ENCODE data around the gene CNTNAP3. TPM values are rescaled to one million over a fixed set of nuclear protein-coding genes. Genes with fewer than 3 reads are reported as not detected.
"Not testable (repeated sequence)": the region's sequence is repeated elsewhere in the genome, so short reads cannot be mapped to it uniquely, and the experiment has no call there.

Gene CNTNAP3
- total RNA-seq, 2 donors from 2014 or later, result not detected

DNA sequence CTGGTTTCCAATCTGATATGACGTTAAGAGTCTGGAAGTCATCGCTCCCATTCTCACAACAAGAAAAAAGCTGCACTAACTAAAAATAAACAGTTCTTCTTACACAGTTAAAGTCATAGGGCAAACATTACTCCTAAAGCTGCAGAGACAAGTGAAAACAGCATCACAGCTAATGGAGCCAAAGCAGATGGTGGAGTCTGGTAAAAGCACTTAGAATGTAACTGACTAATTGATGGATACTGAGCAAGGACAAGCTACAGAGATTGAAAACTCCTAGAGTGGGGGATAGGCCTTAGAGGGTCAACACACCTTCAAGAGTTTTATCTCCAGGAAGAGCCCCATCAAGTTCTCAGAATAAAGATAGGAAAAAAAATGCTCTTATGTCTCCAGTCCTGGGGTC lies 166.6 kb downstream of the CNTNAP3 start:
- not testable (repeated sequence) for H3K27me3 Mint-ChIP-seq (ENCODE audit: low read depth)

DNA sequence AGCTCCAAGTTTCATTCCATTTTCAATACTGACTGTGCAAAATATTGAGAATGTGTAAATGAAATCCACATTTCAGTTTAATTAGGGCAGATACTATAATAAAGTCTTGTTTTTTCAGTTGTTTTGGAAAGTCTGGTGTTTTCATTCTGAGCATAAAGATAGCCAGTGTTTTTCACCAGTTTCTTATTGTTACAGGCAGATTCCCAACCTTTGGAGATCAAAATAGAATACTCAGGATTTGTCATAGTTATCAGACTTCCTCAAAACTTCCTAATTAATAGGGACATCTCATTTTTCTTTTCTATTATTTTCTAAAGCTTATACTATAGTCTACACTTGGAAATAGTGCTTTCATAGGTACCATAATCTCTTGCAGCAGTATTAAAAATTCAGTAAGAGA lies 176.2 kb downstream of the CNTNAP3 start:
- H3K27ac Mint-ChIP-seq; ATAC-seq (replicated peaks in 1 of 2); H3K9me3 Mint-ChIP-seq; H3K4me1 Mint-ChIP-seq (ENCODE audit: low read depth); DNase-seq; H3K4me3 Mint-ChIP-seq; H3K27me3 Mint-ChIP-seq (ENCODE audit: low read depth); H3K36me3 Mint-ChIP-seq (ENCODE audit: insufficient read depth in 2 of 2): not testable (repeated sequence)

More for the DNA sequence above, 166.6 kb downstream of the CNTNAP3 start:
- not testable (repeated sequence) for H3K36me3 Mint-ChIP-seq (ENCODE audit: insufficient read depth in 2 of 2); H3K9me3 Mint-ChIP-seq; ATAC-seq (replicated peaks in 1 of 2); DNase-seq; H3K4me1 Mint-ChIP-seq (ENCODE audit: low read depth); H3K4me3 Mint-ChIP-seq; H3K27ac Mint-ChIP-seq

GRCh38 chr9:39108145-39108544 lies 179.8 kb downstream of the CNTNAP3 start:
- no peaks in the 10 kb centered on the region for H3K36me3 Mint-ChIP-seq (ENCODE audit: insufficient read depth in 2 of 2)
- DNase-seq (no peak), ATAC-seq (replicated peaks in 1 of 2) (no peak)
- no peaks in the 10 kb centered on the region for H3K27me3 Mint-ChIP-seq (ENCODE audit: low read depth)
- no peak overlapping the region for H3K27ac Mint-ChIP-seq
- no peak overlapping the region for H3K4me3 Mint-ChIP-seq
- no peaks in the 10 kb centered on the region for H3K4me1 Mint-ChIP-seq (ENCODE audit: low read depth)
- peaks cover 0 to 2% of the 10 kb centered on the region in 2 donors for H3K9me3 Mint-ChIP-seq

- H3K4me3 Mint-ChIP-seq; H3K27me3 Mint-ChIP-seq (ENCODE audit: low read depth); DNase-seq; H3K4me1 Mint-ChIP-seq (ENCODE audit: low read depth); H3K36me3 Mint-ChIP-seq (ENCODE audit: insufficient read depth in 2 of 2); ATAC-seq (replicated peaks in 1 of 2); H3K27ac Mint-ChIP-seq; H3K9me3 Mint-ChIP-seq: not testable (repeated sequence)
Measured at GRCh38 chr9:39097208-39097607, 190.8 kb downstream of the CNTNAP3 start.

GRCh38 chr9:39085311-39085710 lies 202.7 kb downstream of the CNTNAP3 start:
- not testable (repeated sequence) for H3K4me3 Mint-ChIP-seq; ATAC-seq (replicated peaks in 1 of 2); H3K9me3 Mint-ChIP-seq; DNase-seq; H3K27me3 Mint-ChIP-seq (ENCODE audit: low read depth); H3K36me3 Mint-ChIP-seq (ENCODE audit: insufficient read depth in 2 of 2); H3K4me1 Mint-ChIP-seq (ENCODE audit: low read depth); H3K27ac Mint-ChIP-seq

- H3K27ac Mint-ChIP-seq; ATAC-seq (replicated peaks in 1 of 2); H3K4me3 Mint-ChIP-seq; H3K4me1 Mint-ChIP-seq (ENCODE audit: low read depth); DNase-seq; H3K9me3 Mint-ChIP-seq; H3K36me3 Mint-ChIP-seq (ENCODE audit: insufficient read depth in 2 of 2); H3K27me3 Mint-ChIP-seq (ENCODE audit: low read depth): not testable (repeated sequence)
Measured at GRCh38 chr9:39082574-39082973, 205.4 kb downstream of the CNTNAP3 start.

- H3K4me1 Mint-ChIP-seq (ENCODE audit: low read depth); H3K27ac Mint-ChIP-seq; DNase-seq; H3K27me3 Mint-ChIP-seq (ENCODE audit: low read depth); ATAC-seq (replicated peaks in 1 of 2); H3K9me3 Mint-ChIP-seq; H3K4me3 Mint-ChIP-seq; H3K36me3 Mint-ChIP-seq (ENCODE audit: insufficient read depth in 2 of 2): not testable (repeated sequence)
Measured at GRCh38 chr9:39080081-39080480, 207.9 kb downstream of the CNTNAP3 start.

DNA sequence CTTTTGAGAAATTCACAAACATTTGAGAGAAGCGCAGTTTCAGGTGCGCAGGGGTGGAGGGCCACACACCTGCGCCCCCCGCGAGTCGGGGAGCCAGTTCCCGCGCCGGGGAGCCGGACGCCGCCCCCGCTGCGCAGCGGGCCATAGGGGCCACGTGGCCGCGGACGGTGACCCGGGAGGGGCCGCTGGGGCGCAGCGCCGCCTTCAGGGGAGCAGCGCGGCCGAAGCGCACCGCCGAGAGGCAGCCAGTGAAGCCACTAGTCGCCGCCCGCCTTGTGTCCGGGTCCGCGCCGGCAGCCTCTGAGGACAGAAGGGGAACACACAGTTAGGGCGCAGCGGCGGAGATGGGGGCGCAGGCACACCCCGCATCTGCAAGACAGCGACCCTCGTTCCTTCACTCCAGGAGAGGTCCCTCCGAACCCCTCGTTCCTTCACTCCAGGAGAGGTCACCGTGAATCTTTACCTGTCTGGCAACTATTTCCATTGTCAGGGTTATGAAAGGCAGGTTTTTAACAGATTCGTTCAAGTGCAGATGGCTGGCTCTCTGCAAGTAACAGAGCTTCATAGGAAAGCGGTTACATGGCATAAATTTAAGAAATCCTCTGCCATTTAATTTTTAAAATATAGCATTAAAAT lies 209.2 kb downstream of the CNTNAP3 start:
- not testable (repeated sequence) for H3K27ac Mint-ChIP-seq; H3K9me3 Mint-ChIP-seq; H3K4me1 Mint-ChIP-seq (ENCODE audit: low read depth); H3K4me3 Mint-ChIP-seq; H3K27me3 Mint-ChIP-seq (ENCODE audit: low read depth); DNase-seq; H3K36me3 Mint-ChIP-seq (ENCODE audit: insufficient read depth in 2 of 2)
- ATAC-seq (replicated peaks in 1 of 2), result peak in 1 of 2 donors; percentile 42

- H3K27me3 Mint-ChIP-seq (ENCODE audit: low read depth); H3K4me1 Mint-ChIP-seq (ENCODE audit: low read depth); H3K4me3 Mint-ChIP-seq; ATAC-seq (replicated peaks in 1 of 2); DNase-seq; H3K36me3 Mint-ChIP-seq (ENCODE audit: insufficient read depth in 2 of 2); H3K9me3 Mint-ChIP-seq; H3K27ac Mint-ChIP-seq: not testable (repeated sequence)
Measured at GRCh38 chr9:39073537-39073936, 214.4 kb downstream of the CNTNAP3 start.

DNA sequence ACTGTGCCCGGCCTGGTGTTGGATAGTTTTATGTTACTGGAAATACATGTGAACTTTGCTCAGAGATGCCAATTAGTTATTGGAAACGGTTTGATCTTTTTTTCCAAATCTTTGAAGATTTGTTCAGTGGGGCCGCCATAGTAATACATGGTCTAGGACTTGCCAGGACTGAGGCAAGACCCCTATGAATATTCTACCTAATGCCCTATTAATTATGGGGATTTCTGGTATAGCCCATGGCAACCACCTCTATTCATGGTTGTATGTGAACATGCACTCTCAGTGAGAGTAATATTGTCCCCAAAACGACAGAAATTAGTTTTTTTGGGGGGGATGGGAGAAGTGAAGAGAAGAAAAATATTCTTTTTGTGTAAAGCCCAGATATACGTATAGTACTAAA lies 220.3 kb downstream of the CNTNAP3 start:
- H3K27me3 Mint-ChIP-seq (ENCODE audit: low read depth); ATAC-seq (replicated peaks in 1 of 2); H3K27ac Mint-ChIP-seq; H3K36me3 Mint-ChIP-seq (ENCODE audit: insufficient read depth in 2 of 2); DNase-seq; H3K4me1 Mint-ChIP-seq (ENCODE audit: low read depth); H3K4me3 Mint-ChIP-seq; H3K9me3 Mint-ChIP-seq: not testable (repeated sequence)

- H3K27me3 Mint-ChIP-seq (ENCODE audit: low read depth); H3K4me3 Mint-ChIP-seq; H3K27ac Mint-ChIP-seq; ATAC-seq (replicated peaks in 1 of 2); H3K4me1 Mint-ChIP-seq (ENCODE audit: low read depth); H3K9me3 Mint-ChIP-seq; DNase-seq; H3K36me3 Mint-ChIP-seq (ENCODE audit: insufficient read depth in 2 of 2): not testable (repeated sequence)
Measured at GRCh38 chr9:39062966-39063365, 225.0 kb downstream of the CNTNAP3 start.

DNA sequence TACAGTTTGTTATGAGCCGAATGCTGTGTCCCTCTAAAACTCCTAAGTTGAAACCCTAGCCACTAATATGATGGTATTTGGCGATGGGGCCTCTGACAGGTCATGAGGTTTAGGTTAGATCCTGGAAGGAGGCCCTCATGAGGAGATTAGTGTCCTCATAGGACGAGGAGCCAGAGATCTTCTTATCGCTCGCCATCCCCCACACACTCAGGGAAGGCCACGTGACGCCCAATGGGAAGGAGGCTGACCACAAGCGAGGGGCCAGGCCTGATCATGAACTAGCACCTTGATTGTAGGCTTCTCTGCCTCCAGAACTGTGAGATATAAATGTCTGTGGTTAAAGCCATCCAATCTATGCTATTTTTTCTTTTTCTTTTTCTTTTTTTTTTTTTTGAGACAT lies 233.5 kb downstream of the CNTNAP3 start:
- not testable (repeated sequence) for H3K4me3 Mint-ChIP-seq; H3K36me3 Mint-ChIP-seq (ENCODE audit: insufficient read depth in 2 of 2); H3K4me1 Mint-ChIP-seq (ENCODE audit: low read depth); H3K27ac Mint-ChIP-seq; H3K27me3 Mint-ChIP-seq (ENCODE audit: low read depth); H3K9me3 Mint-ChIP-seq; DNase-seq; ATAC-seq (replicated peaks in 1 of 2)

DNA sequence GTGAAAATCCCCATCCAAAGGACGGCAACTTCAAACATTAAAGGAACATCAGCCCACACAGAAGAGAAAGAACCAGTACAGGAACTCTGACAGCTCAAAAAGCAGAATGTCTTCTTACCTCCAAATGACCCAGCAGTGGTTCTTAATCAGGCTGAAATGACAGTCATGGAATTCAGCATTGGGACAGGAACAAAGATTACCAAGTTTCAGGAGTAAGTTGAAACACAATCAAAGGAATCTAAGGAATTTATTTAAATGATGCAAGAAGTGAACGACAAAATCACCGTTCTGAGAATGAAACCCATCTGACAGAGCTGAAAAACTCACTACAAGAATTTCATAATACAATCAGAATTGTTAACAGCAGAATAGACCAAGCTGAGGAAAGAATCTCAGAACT lies 241.1 kb downstream of the CNTNAP3 start:
- H3K27me3 Mint-ChIP-seq (ENCODE audit: low read depth); ATAC-seq (replicated peaks in 1 of 2); DNase-seq; H3K9me3 Mint-ChIP-seq; H3K27ac Mint-ChIP-seq; H3K4me3 Mint-ChIP-seq; H3K36me3 Mint-ChIP-seq (ENCODE audit: insufficient read depth in 2 of 2); H3K4me1 Mint-ChIP-seq (ENCODE audit: low read depth): not testable (repeated sequence)

- not testable (repeated sequence) for H3K4me1 Mint-ChIP-seq (ENCODE audit: low read depth); H3K36me3 Mint-ChIP-seq (ENCODE audit: insufficient read depth in 2 of 2); DNase-seq; H3K27me3 Mint-ChIP-seq (ENCODE audit: low read depth); ATAC-seq (replicated peaks in 1 of 2); H3K9me3 Mint-ChIP-seq; H3K4me3 Mint-ChIP-seq; H3K27ac Mint-ChIP-seq
Measured at GRCh38 chr9:39042352-39042803, 245.6 kb downstream of the CNTNAP3 start.

All from activated T-cell treated with anti-CD3 and anti-CD28 coated beads, Interleukin-2, amount 50 U/mL, for 72 hours (primary cell).